SK-N-SH (cell line): ENCODE data around the gene UTP18.

Experiments used
- TCF12 ChIP-seq: IDR thresholded peaks from 2 replicates; pipeline ENCODE4 v1.4.0; 2012
- TF ChIP-seq, protein P1 (sequence below): fragments of 200-600 bp; sonication (generic); IDR thresholded peaks from 2 replicates; pipeline ENCODE4 v1.6.1; 2017; ENCODE audit warnings: antibody characterized with exemption, mild to moderate bottlenecking, moderate library complexity

DNA sequence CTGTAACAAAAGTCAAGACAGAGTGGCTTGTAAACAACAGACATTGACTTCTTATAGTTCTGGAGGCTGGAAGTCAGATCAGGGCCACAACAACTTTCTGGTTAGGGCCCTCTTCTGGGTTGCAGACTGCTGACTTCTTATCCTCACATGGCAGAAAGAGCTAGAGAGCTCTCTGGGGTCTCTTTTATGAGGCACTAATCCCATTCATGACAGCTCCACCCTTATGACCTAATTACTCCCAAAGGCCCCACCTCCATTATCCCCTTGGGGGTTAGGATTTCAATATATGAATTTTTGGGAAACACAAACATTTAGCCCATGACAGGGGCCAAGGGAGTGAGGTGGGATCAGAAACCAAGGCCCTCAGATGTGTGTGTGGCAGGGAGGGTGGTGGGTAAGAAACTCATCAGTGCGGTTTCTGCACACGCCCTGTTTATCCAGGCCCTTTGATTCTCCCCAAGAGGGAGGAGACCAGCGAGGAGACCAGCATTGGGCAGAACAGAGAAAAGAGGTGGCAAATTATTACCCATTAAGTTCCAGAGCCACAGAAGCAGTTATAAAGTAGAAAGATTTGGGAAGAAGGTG is 74.8 kb downstream of the UTP18 start:
- TF ChIP-seq TCF12, result no peak
- TF ChIP-seq, protein P1, sequence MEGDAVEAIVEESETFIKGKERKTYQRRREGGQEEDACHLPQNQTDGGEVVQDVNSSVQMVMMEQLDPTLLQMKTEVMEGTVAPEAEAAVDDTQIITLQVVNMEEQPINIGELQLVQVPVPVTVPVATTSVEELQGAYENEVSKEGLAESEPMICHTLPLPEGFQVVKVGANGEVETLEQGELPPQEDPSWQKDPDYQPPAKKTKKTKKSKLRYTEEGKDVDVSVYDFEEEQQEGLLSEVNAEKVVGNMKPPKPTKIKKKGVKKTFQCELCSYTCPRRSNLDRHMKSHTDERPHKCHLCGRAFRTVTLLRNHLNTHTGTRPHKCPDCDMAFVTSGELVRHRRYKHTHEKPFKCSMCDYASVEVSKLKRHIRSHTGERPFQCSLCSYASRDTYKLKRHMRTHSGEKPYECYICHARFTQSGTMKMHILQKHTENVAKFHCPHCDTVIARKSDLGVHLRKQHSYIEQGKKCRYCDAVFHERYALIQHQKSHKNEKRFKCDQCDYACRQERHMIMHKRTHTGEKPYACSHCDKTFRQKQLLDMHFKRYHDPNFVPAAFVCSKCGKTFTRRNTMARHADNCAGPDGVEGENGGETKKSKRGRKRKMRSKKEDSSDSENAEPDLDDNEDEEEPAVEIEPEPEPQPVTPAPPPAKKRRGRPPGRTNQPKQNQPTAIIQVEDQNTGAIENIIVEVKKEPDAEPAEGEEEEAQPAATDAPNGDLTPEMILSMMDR, result no peak
